SK-N-SH treated with all-trans-retinoic acid at 6 μM for 48 hours (cell line): Measurements from ENCODE around the gene FCN3.

Experiments
- ATAC-seq: fragments of 200-7000 bp; cut with Tn5 transposase; 3 replicates; pipeline ENCODE4 v1.9.1; 2020; ENCODE audit warnings: mild to moderate bottlenecking, moderate library complexity
- ARNTL ChIP-seq: fragments of 450-650 bp; formaldehyde crosslinking; IDR thresholded peaks from 2 replicates; pipeline ENCODE4 v1.5.0; 2020; ENCODE audit warnings: low read depth, mild to moderate bottlenecking, moderate library complexity, borderline replicate concordance
- ZFP3 ChIP-seq: fragments of 250-450 bp; sonication (Bioruptor Pico); IDR thresholded peaks from 2 replicates; pipeline ENCODE4 v1.5.0; 2020; ENCODE audit warnings: mild to moderate bottlenecking, moderate library complexity
- TF ChIP-seq, protein P1 (sequence below): fragments of 250-450 bp; sonication (Bioruptor Pico); IDR thresholded peaks from 2 replicates; pipeline ENCODE4 v1.5.0; 2020; ENCODE audit warnings: mild to moderate bottlenecking, moderate library complexity

FCN3 gene

DNA sequence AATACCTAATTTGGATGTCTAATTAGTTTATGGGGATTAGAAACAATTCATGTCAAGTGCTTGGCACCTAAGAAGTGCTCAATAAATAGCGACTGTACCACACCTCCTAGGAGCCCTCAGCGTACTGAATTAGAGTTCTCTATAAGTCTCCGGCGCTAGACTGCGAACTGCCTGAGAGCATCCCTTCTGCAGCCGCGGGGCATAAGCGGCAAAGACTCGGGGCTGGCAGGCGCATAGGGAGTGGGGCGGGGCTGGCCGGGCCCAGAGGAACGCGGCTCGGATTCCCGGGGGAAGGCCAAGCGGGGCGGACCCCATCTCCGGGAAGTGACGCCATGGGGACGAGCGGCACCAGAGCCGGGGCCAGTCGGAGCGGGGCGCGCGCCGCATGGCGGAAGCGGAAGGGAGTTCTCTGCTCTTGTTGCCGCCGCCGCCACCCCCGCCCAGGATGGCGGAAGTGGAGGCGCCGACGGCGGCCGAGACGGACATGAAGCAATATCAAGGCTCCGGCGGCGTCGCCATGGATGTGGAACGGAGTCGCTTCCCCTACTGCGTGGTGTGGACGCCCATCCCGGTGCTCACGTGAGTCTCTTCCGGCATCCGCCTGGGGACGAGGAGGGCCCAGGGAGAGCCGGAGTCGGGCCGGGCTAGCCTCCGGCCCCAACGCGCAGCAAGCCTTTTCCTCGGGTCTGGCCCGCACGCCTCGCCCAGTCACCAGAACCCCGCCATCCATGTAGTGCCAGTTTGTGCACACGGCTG, 52.6 kb downstream of the FCN3 start, which contains the start of gene TMEM222:
TMEM222 (plus strand) TSS at position 351 of the 756 bp plus-strand sequence; CDS start at position 386, 35 bp downstream.
- TF ChIP-seq ARNTL (CRISPR knock-in tag), result no peak
- TF ChIP-seq, protein P1, sequence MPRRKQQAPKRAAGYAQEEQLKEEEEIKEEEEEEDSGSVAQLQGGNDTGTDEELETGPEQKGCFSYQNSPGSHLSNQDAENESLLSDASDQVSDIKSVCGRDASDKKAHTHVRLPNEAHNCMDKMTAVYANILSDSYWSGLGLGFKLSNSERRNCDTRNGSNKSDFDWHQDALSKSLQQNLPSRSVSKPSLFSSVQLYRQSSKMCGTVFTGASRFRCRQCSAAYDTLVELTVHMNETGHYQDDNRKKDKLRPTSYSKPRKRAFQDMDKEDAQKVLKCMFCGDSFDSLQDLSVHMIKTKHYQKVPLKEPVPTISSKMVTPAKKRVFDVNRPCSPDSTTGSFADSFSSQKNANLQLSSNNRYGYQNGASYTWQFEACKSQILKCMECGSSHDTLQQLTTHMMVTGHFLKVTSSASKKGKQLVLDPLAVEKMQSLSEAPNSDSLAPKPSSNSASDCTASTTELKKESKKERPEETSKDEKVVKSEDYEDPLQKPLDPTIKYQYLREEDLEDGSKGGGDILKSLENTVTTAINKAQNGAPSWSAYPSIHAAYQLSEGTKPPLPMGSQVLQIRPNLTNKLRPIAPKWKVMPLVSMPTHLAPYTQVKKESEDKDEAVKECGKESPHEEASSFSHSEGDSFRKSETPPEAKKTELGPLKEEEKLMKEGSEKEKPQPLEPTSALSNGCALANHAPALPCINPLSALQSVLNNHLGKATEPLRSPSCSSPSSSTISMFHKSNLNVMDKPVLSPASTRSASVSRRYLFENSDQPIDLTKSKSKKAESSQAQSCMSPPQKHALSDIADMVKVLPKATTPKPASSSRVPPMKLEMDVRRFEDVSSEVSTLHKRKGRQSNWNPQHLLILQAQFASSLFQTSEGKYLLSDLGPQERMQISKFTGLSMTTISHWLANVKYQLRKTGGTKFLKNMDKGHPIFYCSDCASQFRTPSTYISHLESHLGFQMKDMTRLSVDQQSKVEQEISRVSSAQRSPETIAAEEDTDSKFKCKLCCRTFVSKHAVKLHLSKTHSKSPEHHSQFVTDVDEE (CRISPR knock-in tag), result peak; percentile 56; the same call in 1 of the 2 replicates
- 0 out of 2 replicates have a peak, but pooled peaks have one; percentile 44 for TF ChIP-seq ZFP3

More for the DNA sequence above, 52.6 kb downstream of the FCN3 start, which contains the start of gene TMEM222:
- peak; percentile 97 for ATAC-seq
